GM06990 (cell line): ENCODE measurements around the gene HIVEP1.

Source experiments
- DNase-seq: peaks from one replicate; pipeline ENCODE4 v3.0.0-alpha.2; 2011; ENCODE audit not compliant: insufficient read length; ENCODE audit errors: extremely low read depth
- H3K27me3 ChIP-seq: replicated peaks from 2 replicates; pipeline ENCODE4 v1.6.0; 2011; ENCODE audit warnings: low read length; ENCODE audit not compliant: control insufficient read depth, insufficient read depth
- H3K36me3 ChIP-seq: 2 replicates; pipeline ENCODE4 v1.5.1; 2011; ENCODE audit warnings: low read length; ENCODE audit not compliant: control insufficient read depth, insufficient read depth
- H3K4me3 ChIP-seq: replicated peaks from 2 replicates; pipeline ENCODE4 v1.5.1; 2011; ENCODE audit warnings: low read depth, mild to moderate bottlenecking, control low read depth, low read length
- CTCF ChIP-seq: IDR thresholded peaks from 2 replicates; pipeline ENCODE4 v1.5.1; 2011; ENCODE audit warnings: low read length, control low read depth, mild to moderate bottlenecking, inconsistent platforms; ENCODE audit not compliant: insufficient read depth, poor library complexity, severe bottlenecking

Gene HIVEP1

GRCh38 chr6:12165722-12166280, 153.7 kb downstream of the HIVEP1 start:
- Histone ChIP-seq H3K27me3 (no peaks in the 10 kb centered on the region), H3K4me3 (no peak overlapping the region), H3K36me3 (peaks cover 15% of the 10 kb centered on the region)
- DNase-seq = no peak
- TF ChIP-seq CTCF = no peak

- no peak for TF ChIP-seq CTCF
- H3K4me3 ChIP-seq = no peak overlapping the region
- H3K36me3 ChIP-seq = no peaks in the 10 kb centered on the region
- no peaks in the 10 kb centered on the region for H3K27me3 ChIP-seq
- no peak for DNase-seq
Measured at GRCh38 chr6:12169377-12169776, 157.3 kb downstream of the HIVEP1 start.

GRCh38 chr6:12170351-12171092, 158.4 kb downstream of the HIVEP1 start:
- Histone ChIP-seq H3K36me3 (no peaks in the 10 kb centered on the region), H3K4me3 (no peak overlapping the region), H3K27me3 (no peaks in the 10 kb centered on the region)
- DNase-seq = no peak
- no peak for TF ChIP-seq CTCF

- no peaks in the 10 kb centered on the region for H3K27me3 ChIP-seq
- H3K4me3 ChIP-seq = no peak overlapping the region
- no peak for TF ChIP-seq CTCF
- DNase-seq = no peak
- no peaks in the 10 kb centered on the region for H3K36me3 ChIP-seq
Measured at GRCh38 chr6:12171717-12172116, 159.6 kb downstream of the HIVEP1 start.

- Histone ChIP-seq H3K4me3 (no peak overlapping the region), H3K27me3 (no peaks in the 10 kb centered on the region), H3K36me3 (no peaks in the 10 kb centered on the region)
- DNase-seq = no peak
- TF ChIP-seq CTCF = no peak
Measured at GRCh38 chr6:12172572-12172971, 160.5 kb downstream of the HIVEP1 start.
